Parathyroid adenoma (tissue), 2 donors: Measurements from ENCODE around the gene SRC.

ENCODE experiments used
- H2AFZ ChIP-seq: fragments of 300-600 bp; sonication (generic); one replicate; pipeline ENCODE4 v1.7.0; 2017; ENCODE audit warnings: antibody characterized with exemption, mild to moderate bottlenecking
- H3K27ac ChIP-seq: fragments of 300-600 bp; sonication (generic); one replicate; pipeline ENCODE4 v1.7.0; 2017
- H3K27me3 ChIP-seq: fragments of 300-600 bp; sonication (generic); one replicate; pipeline ENCODE4 v1.7.0; 2017; ENCODE audit warnings: low read length; ENCODE audit not compliant: control insufficient read depth, insufficient read depth
- H3K36me3 ChIP-seq: fragments of 300-600 bp; sonication (generic); one replicate; pipeline ENCODE4 v1.7.0; 2017; ENCODE audit warnings: low read length; ENCODE audit not compliant: control insufficient read depth, insufficient read depth
- H3K4me1 ChIP-seq: fragments of 300-600 bp; sonication (generic); one replicate; pipeline ENCODE4 v1.7.0; 2017; ENCODE audit warnings: control low read depth
- H3K4me2 ChIP-seq: fragments of 300-600 bp; sonication (generic); one replicate; pipeline ENCODE4 v1.7.0; 2017; ENCODE audit warnings: low read length
- H3K4me3 ChIP-seq: fragments of 300-600 bp; sonication (generic); one replicate; pipeline ENCODE4 v1.7.0; 2017; ENCODE audit warnings: low read depth, low read length
- H3K79me2 ChIP-seq: fragments of 300-600 bp; sonication (generic); one replicate; pipeline ENCODE4 v1.7.0; 2017; ENCODE audit warnings: control low read depth
- H3K9ac ChIP-seq: fragments of 300-600 bp; sonication (generic); one replicate; pipeline ENCODE4 v1.7.0; 2017; ENCODE audit warnings: mild to moderate bottlenecking
- H3K9me3 ChIP-seq: fragments of 300-600 bp; sonication (generic); one replicate; pipeline ENCODE4 v1.7.0; 2017; ENCODE audit warnings: low read length; ENCODE audit not compliant: control insufficient read depth
- CTCF ChIP-seq: fragments of 300-600 bp; sonication (generic); IDR thresholded peaks from one replicate; pipeline ENCODE4 v1.7.0; 2017; ENCODE audit warnings: antibody characterized with exemption, mild to moderate bottlenecking
- donor health status: primary hyperparathyroidism.

The SRC gene

DNA sequence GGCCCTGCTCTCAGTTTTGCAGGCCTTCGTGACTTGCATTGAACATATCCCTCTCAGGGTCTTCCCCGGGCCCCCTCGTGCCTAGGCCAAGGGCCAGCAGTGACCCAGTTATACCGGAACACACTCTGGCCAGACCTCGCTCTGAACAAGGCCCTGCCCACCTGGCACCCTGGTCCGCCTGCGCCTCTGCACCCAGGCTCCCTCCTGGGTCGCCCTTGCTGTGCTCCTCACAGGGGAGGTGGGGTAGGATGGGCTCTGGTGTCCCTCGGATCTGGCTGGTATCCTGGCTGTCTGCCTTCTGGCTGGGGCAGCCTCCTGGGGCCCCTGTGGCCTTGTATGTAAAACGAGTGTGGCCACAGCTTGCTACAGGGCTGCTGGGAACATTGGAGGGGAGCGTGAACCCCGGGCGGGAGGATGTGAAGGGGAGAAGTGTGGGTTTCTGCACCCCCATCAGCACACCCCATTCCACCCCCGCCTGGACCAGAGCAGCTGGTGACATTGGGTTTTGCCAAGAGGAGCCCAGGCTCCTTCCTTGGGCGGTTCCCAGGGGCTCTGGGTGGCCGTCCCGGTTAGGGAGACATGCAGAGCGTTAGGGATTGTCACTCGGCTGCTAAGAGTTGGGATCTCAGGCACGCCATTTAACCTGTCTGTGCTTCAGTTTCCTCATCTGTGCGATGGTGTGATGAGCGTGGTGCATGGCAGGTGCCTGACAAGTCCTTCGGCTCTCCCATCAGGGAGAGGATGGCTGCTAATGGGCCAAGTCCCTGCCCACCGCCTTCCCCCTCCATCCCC, 17.5 kb downstream of the SRC start:
- no peak overlapping the region for H2AFZ ChIP-seq
- no peaks in the 10 kb centered on the region for H3K36me3 ChIP-seq
- H3K4me3 ChIP-seq, result no peak overlapping the region
- H3K27me3 ChIP-seq, result no peaks in the 10 kb centered on the region
- H3K4me2 ChIP-seq, result no peak overlapping the region
- H3K4me1 ChIP-seq, result peaks cover 2% of the 10 kb centered on the region
- no peaks in the 10 kb centered on the region for H3K9me3 ChIP-seq
- no peak overlapping the region for H3K9ac ChIP-seq
- TF ChIP-seq CTCF, result no peak
- H3K79me2 ChIP-seq, result peaks cover 3% of the 10 kb centered on the region
- no peak overlapping the region for H3K27ac ChIP-seq

DNA sequence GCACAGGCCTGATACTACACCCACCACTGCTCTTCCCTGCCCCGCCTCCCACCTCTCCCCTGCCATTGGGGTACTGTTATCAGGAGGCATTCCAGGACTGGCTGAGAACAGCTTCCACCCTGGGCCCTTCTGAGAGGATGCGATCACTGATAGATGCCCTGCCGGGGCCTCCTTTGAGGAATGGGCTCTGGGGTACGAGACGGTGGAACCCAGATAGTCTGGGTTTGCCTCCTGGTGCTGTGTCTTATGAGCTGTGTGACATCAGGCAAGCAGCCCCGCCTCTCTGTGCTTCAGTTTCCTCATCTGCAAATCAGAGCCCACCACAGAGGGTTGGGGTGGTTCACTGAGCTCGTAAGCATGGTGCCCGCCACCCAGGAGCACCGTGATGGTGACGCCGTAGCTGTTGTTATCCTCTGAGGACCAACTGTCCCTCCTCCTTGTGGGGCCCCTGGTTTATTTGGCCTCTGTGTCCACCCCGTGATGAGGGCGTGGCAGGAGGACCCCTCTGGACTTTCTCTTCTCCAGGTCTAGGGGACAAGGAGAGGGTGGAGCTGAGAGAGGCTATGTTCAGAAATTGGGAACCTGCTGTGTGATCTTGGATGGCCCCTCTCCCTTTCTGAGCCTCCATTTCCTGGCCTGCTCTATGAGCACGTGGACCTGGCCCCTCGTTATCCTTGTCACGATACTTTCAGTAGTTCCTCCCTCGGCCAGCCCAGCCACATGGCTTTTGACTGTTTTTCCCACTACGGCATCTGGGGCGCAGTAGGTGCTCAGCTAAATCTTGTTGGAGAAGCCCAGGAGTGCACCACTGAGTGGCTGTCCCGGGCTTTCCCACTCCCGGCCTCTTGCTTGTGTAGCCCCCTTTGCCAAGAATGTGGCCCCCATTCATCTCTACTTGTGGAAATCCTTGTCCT, 18.3 kb downstream of the SRC start:
- no peak for TF ChIP-seq CTCF
- no peak overlapping the region for H3K4me2 ChIP-seq
- H3K9me3 ChIP-seq, result no peaks in the 10 kb centered on the region
- no peaks in the 10 kb centered on the region for H3K27me3 ChIP-seq
- peaks cover 3% of the 10 kb centered on the region for H3K79me2 ChIP-seq
- no peak overlapping the region for H2AFZ ChIP-seq
- no peaks in the 10 kb centered on the region for H3K36me3 ChIP-seq
- H3K27ac ChIP-seq, result no peak overlapping the region
- no peak overlapping the region for H3K9ac ChIP-seq
- H3K4me1 ChIP-seq, result no peaks in the 10 kb centered on the region
- H3K4me3 ChIP-seq, result no peak overlapping the region

DNA sequence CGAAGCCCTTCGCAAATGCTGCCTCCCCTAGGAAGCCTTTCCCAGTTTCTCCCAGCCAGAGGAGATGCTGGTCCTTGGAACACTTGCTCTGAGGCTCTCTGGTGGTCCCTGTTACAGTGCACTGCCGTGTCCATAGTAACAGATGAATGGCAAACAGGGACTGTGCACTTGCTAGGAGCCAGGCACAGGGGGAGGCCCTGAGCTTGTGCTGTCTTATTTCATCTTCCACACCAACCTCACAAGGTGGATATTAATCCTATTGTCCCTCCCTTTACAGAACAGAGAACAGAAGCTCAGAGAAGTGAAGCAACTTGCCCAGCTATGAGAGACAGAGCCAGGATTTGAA, 19.0 kb downstream of the SRC start:
- Histone ChIP-seq H3K4me3 (no peak overlapping the region), H3K4me1 (no peaks in the 10 kb centered on the region), H3K9ac (no peak overlapping the region), H3K27me3 (no peaks in the 10 kb centered on the region), H3K36me3 (no peaks in the 10 kb centered on the region), H3K9me3 (no peaks in the 10 kb centered on the region), H3K4me2 (no peak overlapping the region), H2AFZ (no peak overlapping the region), H3K79me2 (peaks cover 3% of the 10 kb centered on the region), H3K27ac (no peak overlapping the region)
- no peak for TF ChIP-seq CTCF

GRCh38 chr20:37365760-37366638, 20.1 kb downstream of the SRC start:
- H3K9me3 ChIP-seq, result no peaks in the 10 kb centered on the region
- no peak overlapping the region for H3K4me2 ChIP-seq
- no peaks in the 10 kb centered on the region for H3K79me2 ChIP-seq
- H3K4me1 ChIP-seq, result no peaks in the 10 kb centered on the region
- H2AFZ ChIP-seq, result no peak overlapping the region
- no peak overlapping the region for H3K4me3 ChIP-seq
- H3K36me3 ChIP-seq, result no peaks in the 10 kb centered on the region
- no peak overlapping the region for H3K27ac ChIP-seq
- no peaks in the 10 kb centered on the region for H3K27me3 ChIP-seq
- no peak overlapping the region for H3K9ac ChIP-seq
- TF ChIP-seq CTCF, result no peak
